ENCODE results near the gene GALM.
"Not testable (repeated sequence)": the region's sequence is repeated elsewhere in the genome, so short reads cannot be mapped to it uniquely, and the experiment has no call there.

Gene GALM

GRCh38 chr2:38754506-38754905 lies 88.6 kb downstream of the GALM start:
- in situ Hi-C loops (cut with HindIII; ENCODE audit: low sequenced_read_pairs) = no loop called here

GRCh38 chr2:38755891-38756290 lies 90.0 kb downstream of the GALM start:
- in situ Hi-C loops (cut with HindIII; ENCODE audit: low sequenced_read_pairs) = not testable (repeated sequence)

- in situ Hi-C loops (cut with HindIII; ENCODE audit: low sequenced_read_pairs) = no loop called here
Observed at GRCh38 chr2:38763228-38763627, 97.3 kb downstream of the GALM start.

- in situ Hi-C loops (cut with HindIII; ENCODE audit: low sequenced_read_pairs) = no loop called here
Observed at GRCh38 chr2:38763728-38764127, 97.8 kb downstream of the GALM start.

- in situ Hi-C loops (cut with HindIII; ENCODE audit: low sequenced_read_pairs) = no loop called here
Observed at GRCh38 chr2:38765149-38765548, 99.2 kb downstream of the GALM start.

- in situ Hi-C loops (cut with HindIII; ENCODE audit: low sequenced_read_pairs) = no loop called here
Observed at GRCh38 chr2:38765551-38765950, 99.6 kb downstream of the GALM start.

- in situ Hi-C loops (cut with HindIII; ENCODE audit: low sequenced_read_pairs) = no loop called here
Observed at GRCh38 chr2:38771632-38772031, 105.7 kb downstream of the GALM start.

GRCh38 chr2:38775097-38775920 lies 109.4 kb downstream of the GALM start:
- in situ Hi-C loops (cut with HindIII; ENCODE audit: low sequenced_read_pairs) = no loop called here

- in situ Hi-C loops (cut with HindIII; ENCODE audit: low sequenced_read_pairs) = no loop called here
Observed at GRCh38 chr2:38775921-38776225, 110.0 kb downstream of the GALM start.

GRCh38 chr2:38776531-38776930 lies 110.6 kb downstream of the GALM start:
- in situ Hi-C loops (cut with HindIII; ENCODE audit: low sequenced_read_pairs) = no loop called here

- in situ Hi-C loops (cut with HindIII; ENCODE audit: low sequenced_read_pairs) = no loop called here
Observed at GRCh38 chr2:38778687-38779082, 112.8 kb downstream of the GALM start.

GRCh38 chr2:38783586-38783985 lies 117.7 kb downstream of the GALM start:
- in situ Hi-C loops (cut with HindIII; ENCODE audit: low sequenced_read_pairs) = no loop called here
